ENCODE data around the gene ATP6V0B. TPM values are rescaled to one million over a fixed set of nuclear protein-coding genes. Genes with fewer than 3 reads are reported as not detected.

The ATP6V0B gene
- total RNA-seq, 1 donor from 2014 or later = 80.9 TPM

DNA sequence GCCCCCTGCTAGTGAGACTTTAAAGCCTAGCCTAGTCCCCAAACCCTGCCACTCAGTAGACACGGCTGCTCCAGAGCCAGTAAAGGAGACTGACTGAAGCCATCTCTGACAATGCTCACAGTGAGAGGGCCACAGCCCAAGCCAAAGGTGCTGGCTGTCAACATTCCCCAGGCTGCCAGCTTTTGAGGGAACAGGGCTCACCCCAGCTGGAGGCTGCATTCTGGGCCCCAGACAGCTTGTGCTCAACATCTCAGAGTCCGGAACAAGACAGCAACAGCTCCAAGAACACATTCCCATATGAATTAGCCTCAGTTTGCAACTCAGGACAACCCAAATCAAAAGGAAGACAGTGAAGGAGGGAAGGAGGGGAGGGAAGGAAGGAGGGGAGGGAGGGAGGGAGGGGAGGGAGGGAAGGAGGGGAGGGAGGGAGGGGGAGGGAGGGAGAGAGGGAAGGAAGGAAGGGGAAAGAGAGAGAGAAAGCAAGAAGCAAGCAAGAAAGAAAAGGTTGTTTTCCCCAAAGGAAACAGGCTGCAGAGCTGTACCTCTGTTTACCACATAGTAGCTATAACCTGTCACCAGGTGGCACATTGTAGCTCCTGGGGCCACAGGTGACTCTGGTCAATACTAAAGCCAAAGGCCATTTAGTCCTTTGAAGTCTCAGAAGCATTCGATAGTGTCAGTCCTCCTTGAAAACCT lies 35.7 kb upstream of the ATP6V0B start:
- ATAC-seq (ENCODE audit: poor library complexity) (peak; percentile 69), DNase-seq (peak; percentile 69)
- intact Hi-C loops (cut with DNase I) = loop anchor here (10.0 kb wide), 1 partner anchor 414 kb away; no protein-coding TSS in a partner anchor

DNA sequence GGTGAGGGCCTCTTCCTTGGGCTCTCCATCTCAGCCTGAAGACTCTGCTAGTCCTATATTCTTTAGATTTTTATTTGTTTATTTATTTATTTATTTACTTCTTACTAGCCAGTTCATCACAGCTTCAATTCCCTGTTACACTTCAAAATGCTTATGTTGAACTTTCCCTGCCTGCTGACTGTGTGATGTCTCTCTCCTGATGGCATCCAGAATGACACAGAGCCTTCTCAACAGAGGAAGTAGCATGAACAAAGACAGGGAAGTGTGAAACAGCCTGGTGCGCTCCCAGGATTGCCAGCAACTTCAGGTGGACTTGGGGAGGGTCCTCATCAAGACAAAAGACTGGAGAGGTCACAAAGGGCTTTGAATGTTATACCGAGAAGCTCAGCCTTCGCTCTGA lies 32.3 kb upstream of the ATP6V0B start:
- intact Hi-C loops (cut with DNase I) = no loop called here
- DNase-seq (no peak), ATAC-seq (ENCODE audit: poor library complexity) (no peak)

DNA sequence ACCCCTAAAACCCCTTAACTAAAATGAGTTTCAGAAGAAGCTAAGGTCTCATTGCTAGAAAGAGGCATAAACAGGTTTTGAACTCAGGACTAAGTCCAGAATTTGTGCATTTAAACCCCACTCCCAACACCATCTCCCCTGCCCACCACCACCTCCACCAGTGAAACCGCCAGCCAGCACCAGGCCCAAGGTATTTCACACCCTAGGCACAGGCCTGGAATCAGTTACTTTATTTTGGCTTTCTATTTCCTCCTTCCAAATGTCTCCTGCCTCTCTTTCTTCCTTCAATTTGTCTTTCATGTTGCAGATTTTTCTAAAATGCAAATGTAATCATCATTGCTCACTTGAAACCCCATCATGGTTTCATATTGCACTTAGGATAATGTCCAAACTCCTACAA lies 29.9 kb upstream of the ATP6V0B start:
- intact Hi-C loops (cut with DNase I) = no loop called here
- DNase-seq (no peak), ATAC-seq (ENCODE audit: poor library complexity) (no peak)

DNA sequence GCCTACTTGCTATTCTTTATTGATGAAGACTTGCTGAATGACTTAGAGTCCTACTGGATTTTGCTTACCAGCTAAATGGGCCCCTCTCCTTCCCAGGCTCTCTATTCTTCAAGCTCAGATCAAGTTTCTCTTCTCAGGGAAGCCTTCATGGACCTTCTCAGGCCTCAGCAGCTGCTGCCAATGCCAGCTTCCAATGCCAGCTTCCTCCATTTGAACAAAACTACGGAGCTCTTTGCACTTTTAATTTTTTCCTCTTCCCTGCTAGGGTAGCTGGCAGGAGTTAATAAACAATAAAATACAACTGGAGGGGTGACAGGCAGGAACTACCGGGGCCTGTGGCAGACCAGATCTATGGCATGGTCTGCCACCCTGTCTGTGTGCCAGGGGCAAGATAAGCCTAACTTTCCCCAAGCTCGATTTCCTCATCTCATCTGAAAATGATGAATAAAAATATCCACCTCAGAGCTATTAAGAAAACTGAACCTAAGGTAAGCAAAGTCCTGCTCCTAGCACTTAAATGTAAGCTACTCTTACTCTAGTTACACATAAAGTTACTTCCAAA lies 29.0 kb upstream of the ATP6V0B start:
- no peak for DNase-seq
- no peak for ATAC-seq (ENCODE audit: poor library complexity)
- intact Hi-C loops (cut with DNase I) = no loop called here

DNA sequence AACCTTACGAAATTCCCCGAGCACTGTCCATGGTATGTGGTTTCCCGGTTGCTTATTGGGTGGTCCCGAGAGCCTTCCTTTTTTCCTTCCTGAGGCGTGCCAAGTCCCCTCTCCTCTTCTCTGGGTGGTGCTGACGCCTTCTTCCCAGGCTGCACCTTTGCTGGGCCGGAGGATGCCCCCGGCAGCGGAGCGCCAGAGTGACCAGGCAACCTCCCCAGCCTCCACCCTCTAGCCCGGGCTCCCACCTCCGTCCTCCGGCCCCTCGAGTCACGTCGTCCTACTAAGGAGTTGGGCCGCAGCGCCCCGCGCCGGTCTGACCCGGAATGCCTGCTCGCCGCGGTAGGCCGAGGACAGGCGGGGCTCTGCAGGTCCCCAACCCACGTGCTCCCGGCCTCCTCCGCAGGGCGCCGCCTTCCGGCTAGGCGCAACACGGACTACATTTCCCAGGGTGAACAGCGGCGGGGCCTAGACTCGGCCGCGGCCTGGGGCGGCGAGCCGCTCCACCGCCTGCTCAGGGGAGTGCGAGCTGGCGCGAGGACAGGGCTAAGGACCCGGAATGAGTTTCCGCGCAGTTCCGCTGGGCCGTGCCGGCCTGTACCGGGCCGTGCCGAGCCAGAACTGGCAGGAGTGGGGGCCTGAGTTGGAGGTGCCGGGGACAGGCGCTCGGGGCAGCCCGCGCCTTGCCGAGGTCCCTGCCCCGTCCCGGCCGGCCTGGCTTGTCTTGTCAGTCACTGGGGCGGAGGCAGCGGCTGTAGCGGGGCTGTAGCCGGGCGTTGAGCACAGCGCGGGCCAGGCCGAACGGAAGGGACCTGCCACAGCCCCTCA lies 28.3 kb upstream of the ATP6V0B start, which contains the start of gene IPO13:
TSS of gene IPO13 (plus strand) at position 715 of the 825 bp plus-strand sequence. CDS start 651 bp downstream, outside the sequence.
- ATAC-seq (ENCODE audit: poor library complexity) (peak; percentile 96), DNase-seq (peak; percentile 97)
- intact Hi-C loops (cut with DNase I) = no loop called here

DNA sequence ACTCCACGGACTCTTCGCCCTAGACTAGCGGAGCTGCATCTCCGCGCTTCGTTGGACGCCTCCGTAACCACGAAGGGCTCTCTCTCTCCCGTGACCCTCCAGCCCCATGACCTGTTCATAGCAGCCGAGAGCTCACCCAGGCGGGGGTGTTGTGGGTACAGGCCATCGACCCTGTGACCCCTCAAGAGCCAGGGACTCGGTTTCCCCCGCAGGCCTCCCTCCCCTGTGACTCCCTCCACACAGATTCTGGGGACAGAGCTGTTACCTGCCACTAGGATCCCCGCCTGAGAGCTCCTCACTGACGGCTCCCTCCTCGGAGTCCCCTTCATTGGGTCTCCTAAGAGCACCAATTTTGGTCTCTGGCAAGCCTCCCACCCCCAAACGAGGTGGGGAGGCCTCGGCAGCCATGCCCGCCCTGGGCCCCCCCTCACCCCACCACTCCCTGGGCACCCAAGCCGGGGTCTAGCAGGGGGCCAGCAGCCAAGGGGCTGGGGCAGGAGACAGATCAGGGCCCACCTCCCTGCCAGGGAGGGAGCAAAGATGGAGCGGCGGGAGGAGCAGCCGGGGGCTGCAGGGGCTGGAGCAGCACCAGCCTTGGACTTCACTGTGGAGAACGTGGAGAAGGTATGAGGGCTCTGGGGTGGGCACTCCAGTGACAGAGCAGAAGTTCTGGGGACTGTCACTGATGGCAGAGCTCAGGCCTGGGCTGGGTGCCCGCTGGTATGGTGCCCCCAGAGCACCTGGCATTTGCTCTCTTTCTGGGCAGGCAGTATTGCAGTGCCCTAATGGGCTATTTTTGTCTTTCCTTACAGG lies 27.5 kb upstream of the ATP6V0B start:
- ATAC-seq (ENCODE audit: poor library complexity) (peak; percentile 61), DNase-seq (peak; percentile 71)
- intact Hi-C loops (cut with DNase I) = no loop called here

DNA sequence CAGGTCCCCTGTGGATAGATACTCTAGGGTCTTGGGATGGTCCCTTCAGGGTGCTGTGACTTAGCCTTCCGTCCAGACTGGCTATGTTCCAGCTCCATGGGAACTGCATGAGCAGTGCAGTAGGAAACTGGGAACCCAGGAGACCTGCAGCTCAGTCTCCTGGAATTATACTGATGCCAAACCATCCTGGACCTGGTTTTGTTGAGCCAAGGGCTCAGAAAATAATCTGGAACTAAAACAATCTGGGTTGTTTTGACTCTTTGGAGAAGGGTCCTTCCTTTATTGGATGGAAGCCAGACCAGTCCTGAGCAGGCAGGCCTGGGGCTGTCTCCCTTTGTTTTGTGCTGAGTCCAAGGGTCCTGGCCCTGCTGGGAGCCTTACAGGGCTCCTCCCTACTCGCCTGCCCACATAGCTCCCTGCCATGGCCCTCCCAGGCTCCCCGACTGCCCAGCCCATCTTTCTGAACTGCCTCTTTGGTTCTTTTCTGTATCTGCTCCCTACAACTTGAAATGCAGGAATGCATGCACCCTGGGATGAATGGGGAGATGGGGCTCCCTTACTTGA lies 26.8 kb upstream of the ATP6V0B start:
- DNase-seq (no peak), ATAC-seq (ENCODE audit: poor library complexity) (no peak)
- intact Hi-C loops (cut with DNase I) = no loop called here

DNA sequence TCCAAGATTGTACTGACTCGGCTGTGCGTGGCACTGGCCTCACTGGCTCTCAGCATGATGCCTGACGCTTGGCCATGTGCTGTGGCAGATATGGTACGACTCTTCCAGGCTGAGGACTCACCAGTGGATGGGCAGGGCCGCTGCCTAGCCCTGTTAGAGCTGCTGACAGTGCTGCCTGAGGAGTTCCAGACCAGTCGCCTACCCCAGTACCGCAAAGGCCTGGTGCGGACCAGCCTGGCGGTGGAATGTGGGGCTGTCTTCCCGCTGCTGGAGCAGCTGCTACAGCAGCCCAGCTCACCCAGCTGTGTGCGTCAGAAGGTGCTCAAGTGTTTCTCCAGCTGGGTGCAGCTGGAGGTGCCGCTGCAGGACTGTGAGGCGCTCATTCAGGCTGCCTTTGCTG lies 25.1 kb upstream of the ATP6V0B start:
- ATAC-seq (ENCODE audit: poor library complexity) = no peak
- intact Hi-C loops (cut with DNase I) = no loop called here
- peak; percentile 54 for DNase-seq

DNA sequence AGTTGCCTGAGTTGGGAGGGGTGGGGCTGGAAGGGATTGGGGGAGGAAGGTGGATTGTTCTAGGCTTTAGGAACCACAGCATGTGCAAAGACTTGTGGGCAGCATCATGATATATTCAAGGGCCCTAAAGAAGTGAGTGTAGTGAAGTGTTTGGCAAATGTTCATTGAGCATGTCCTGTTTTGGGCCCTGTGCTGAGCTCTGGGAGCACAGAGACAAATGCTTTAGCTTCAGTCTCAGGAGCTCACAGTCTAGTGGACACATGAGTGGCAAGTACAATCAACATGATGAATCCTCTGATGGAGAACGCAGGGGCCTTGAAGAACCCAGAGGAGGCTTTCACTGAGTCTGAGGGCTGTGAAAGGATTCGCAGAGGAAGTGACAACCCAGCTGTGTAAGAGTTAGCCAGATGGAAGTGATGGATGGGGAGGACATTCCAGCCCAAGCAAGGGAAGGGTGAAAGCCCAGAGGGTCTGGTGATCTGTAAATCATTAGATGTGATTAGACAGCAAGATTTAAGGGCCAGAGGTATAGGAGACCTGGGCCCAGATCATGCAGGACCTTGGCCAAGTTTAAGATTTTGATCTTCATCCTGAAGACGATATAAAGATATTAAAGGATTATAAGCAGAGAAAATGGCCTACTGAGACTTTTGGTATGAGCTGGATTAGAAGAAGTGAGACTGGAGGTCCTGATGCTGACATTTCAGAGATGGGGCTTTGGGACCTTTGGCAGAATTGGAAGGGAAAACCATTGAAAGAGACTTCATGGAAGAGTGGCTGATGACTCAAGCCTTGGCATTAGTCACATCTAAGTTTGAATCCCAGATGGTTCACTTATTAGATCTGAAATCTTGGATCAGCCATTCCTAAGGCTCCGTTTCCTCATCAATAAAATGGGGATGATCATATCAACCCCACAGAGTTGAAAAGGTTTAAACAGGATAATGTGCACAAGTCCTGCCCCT lies 23.5 kb upstream of the ATP6V0B start:
- DNase-seq (no peak), ATAC-seq (ENCODE audit: poor library complexity) (no peak)
- intact Hi-C loops (cut with DNase I) = no loop called here

DNA sequence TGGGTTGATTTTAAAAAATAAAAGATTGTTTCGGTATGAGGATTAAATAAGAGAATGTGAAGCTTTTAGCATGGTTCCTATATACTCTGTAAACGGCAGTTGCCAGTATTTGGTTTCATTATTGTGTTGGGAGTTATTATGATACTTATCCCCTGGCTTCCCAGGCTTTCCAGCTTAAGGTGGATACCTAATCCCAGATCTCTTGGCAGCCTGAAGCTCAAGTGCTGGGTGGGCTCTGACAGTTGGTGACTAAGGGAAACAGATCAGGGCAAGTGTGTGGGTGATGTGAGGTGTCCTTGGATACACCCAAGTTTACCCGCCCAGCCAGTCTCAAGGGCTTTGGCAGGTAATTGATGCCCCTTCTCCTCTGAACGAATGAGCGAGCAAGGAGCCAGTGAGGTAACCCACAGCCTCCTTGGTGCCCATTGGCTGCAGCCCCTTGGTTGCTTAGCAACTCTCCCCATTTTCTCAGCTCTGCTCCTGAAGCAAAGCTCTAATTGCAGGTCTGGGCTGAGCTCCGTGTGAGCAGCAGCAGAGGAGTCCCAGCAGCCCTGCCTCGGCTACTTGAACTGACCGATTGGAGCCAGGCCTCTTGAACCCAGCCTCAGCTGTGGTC lies 21.9 kb upstream of the ATP6V0B start:
- ATAC-seq (ENCODE audit: poor library complexity) (no peak), DNase-seq (no peak)
- intact Hi-C loops (cut with DNase I) = no loop called here

DNA sequence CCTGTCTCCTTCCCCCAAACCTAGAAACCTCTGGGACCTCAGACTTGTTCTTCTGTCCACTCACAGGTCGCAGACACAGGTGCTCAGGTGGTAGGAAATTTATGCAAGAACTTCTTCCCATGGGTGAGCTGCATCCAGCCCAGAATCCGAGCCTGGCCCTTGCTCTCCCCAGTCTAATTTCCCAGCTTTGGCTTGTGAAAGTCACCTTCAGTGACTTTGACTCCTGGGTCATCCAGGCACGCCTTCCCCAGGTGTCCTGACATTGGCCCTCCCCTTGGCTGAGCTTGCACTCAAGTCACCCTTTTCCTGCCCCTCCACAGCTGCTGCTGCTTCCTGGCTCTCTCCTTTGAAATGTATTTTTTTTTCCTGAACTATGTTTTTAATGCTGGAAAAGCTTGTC lies 21.4 kb upstream of the ATP6V0B start:
- intact Hi-C loops (cut with DNase I) = no loop called here
- no peak for DNase-seq
- no peak for ATAC-seq (ENCODE audit: poor library complexity)

DNA sequence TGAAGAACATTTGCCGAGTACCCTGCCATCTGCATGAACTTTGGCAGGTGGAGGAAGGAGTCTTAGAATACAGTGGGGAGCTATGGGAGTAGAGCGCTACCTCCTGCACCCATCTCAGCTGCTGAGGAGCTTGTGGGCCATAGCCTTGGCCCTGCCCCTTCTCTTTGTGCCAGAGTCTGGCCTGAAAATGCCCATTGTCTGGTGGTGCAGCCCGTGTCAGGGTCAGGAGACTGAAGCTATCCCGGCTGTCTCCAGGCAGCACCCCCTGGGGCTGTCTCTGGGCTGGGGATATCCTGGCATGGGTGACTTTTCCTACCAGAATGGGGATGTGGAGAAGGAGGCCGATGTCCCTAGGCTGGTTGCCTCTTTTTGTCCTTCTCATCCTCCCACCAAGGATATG lies 20.7 kb upstream of the ATP6V0B start:
- ATAC-seq (ENCODE audit: poor library complexity) = no peak
- intact Hi-C loops (cut with DNase I) = no loop called here
- no peak for DNase-seq

DNA sequence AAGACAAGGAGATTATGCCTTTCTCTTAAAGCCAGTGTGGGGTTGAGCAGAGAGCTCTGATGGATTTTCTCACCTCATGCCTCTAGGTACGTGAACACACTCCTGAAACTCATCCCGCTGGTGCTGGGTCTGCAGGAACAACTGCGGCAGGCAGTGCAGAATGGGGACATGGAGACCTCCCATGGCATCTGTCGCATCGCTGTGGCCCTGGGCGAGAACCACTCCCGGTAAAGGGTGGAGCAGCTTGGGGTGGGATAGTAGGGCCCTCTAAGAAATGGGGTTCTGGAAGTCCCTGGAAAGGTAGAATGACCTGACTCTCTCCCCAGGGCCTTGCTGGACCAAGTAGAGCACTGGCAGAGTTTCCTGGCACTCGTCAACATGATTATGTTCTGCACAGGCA lies 18.5 kb upstream of the ATP6V0B start:
- DNase-seq = no peak
- ATAC-seq (ENCODE audit: poor library complexity) = no peak
- intact Hi-C loops (cut with DNase I) = no loop called here

DNA sequence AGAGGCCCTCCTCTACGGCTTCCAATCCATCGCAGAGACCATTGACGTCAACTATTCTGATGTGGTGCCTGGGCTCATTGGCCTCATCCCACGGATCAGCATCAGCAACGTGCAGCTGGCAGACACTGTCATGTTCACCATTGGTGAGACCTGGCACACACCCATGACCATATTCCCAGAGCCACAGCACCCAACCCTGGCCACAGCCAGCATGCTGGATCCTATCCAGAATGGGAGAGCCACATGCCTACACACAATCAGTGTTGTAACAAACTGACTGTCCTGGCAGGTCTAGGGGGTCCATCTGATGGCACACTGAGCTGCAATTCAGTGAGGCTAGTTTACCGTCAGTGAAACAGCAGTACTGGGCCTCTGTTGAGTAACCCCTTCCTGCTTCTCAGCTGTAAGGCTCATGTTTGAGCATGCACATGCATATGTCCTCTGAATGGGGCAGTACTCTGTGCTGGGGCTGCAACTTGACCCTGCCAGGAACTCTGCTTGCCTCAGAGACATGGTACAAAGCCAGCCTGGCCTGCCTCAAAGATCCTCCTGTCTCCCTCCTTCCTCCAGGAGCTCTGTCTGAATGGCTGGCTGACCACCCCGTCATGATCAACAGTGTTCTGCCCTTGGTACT lies 17.2 kb upstream of the ATP6V0B start:
- no peak for ATAC-seq (ENCODE audit: poor library complexity)
- intact Hi-C loops (cut with DNase I) = no loop called here
- DNase-seq = no peak

DNA sequence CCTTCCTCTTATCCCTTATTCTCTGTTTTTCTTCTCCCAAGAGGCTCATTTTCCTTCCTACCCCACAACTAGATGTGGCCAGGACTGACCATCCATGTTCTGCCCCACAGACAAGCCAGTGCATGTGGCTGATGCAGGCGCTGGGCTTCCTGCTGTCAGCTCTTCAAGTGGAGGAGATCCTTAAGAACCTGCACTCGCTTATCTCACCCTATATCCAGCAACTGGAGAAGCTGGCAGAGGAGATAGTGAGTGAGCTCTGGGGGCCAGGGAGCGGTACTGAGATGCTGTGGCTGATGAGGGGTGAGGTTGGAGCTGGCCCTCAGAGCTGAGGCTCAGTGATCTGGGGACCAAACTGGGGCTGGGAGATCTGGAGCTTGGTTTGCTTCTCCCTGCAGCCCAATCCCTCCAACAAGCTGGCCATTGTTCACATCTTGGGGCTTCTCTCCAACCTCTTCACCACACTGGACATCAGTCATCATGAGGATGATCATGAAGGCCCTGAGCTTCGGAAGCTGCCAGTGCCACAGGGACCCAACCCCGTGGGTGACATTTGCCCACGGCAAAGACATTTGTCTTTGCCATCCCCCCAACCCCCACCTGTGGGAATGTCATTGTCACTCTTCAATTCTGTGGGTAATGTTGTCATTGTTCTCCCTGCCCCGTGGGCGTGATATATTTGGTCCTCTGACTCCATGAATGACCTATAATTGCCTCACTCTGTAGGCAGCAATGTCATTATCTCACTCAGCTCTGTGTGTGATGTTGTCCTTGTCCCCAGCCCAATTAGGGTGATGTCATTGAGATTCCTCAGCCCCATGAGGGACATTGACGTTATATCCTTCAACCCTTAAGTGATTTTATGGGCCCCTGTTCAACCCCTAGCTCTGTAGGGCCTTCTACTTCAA lies 16.2 kb upstream of the ATP6V0B start:
- no peak for ATAC-seq (ENCODE audit: poor library complexity)
- intact Hi-C loops (cut with DNase I) = no loop called here
- no peak for DNase-seq

DNA sequence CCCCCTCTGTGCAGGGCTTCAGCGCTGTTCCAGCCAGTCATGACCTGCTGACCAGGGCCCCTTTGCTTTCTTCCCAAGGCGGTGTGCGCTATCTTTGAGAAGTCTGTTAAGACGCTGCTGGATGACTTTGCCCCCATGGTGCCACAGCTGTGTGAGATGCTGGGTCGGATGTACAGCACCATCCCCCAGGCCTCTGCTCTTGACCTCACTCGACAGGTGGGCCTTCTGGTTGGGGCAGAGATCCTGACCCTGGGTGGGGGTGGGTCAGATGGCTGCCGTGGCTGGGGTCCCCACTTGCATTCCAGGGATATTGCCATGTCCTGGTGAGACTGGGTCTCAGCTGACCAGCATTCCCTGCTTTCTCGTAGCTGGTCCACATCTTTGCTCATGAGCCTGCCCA lies 14.0 kb upstream of the ATP6V0B start:
- ATAC-seq (ENCODE audit: poor library complexity) (no peak), DNase-seq (no peak)
- intact Hi-C loops (cut with DNase I) = no loop called here

All from Right ventricle myocardium superior (tissue), 1 donor.